Measurements from ENCODE around the gene SLC7A7.

DNA sequence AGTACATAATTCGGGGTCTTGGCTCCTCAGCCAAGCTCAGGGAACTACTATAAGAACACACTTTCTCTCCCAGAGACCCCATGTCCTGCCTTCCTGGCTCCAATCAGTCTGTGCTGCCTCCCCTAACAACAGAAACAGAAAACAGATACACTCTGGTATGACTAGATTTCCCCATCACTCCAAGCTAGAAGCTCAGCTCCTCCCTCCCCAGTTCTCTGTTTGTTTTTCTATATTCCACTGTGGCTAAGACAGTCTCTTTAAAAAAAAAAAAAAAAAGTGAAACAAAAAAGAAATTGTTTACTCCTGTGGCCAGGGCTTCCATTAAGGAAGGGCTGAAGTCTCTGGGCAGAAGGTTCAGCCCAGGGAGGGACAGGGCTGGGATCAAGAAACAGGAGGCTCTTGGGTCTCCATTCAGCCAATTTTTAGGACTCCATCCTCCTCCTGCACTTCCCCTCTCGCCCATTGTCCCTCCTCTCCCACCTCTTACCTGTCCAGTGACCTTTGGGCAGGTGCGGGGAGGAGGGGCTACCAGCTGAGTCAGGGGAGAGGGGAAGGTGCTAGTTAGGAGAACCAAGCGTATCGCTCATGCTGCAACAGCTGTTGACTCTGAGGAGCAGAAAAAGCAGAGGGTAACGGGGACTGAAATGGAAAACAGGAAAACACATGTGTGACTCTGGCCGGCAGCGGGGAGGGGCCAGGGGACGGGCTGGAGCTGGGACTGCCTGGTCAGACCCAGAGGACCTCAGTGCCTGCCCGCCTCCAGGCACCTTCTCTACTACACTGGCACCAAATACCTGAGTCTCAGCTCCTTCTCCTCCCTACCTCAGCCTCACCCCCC is 4.1 kb upstream of the SLC7A7 start:
- TF ChIP-seq CTCF (conservative IDR thresholded peaks at IDR 0.05 in 1 of 2, IDR thresholded peaks at IDR 0.05 in 1 of 2; ENCODE audit: low read depth in 1 of 2, low read length in 2 of 2) (no peak), EZH2 (IDR thresholded peaks at IDR 0.05; ENCODE audit: low read length, missing control alignments) (no peak)

All from fibroblast of lung (primary cell).